BJ (cell line): ENCODE data around the gene GPC4. TPM values are rescaled to one million over a fixed set of nuclear protein-coding genes. Genes with fewer than 3 reads are reported as not detected.

Experiments used
- CTCF ChIA-PET: fragments of 350-600 bp; formaldehyde crosslinking; extraction: SDS; loops from one replicate; lab custom pipeline; 2021; ENCODE audit warnings: antibody characterized with exemption, inconsistent platforms; lab: Yijun Ruan, JAX
- POLR2A ChIA-PET: fragments of 300-600 bp; sonication (Branson Sonifier 250); formaldehyde crosslinking; extraction: SDS; loops from one replicate; lab custom pipeline; 2021; ENCODE audit warnings: antibody characterized with exemption; lab: Charles Lee
- DNase-seq: peaks from one replicate; pipeline ENCODE4 v3.0.0-alpha.2; 2011; ENCODE audit warnings: low read depth
- H3K27me3 ChIP-seq: 2 replicates; pipeline ENCODE4 v1.6.0; 2011; ENCODE audit warnings: low read length; ENCODE audit not compliant: control insufficient read depth, insufficient read depth
- H3K36me3 ChIP-seq: 2 replicates; pipeline ENCODE4 v1.5.1; 2011; ENCODE audit warnings: low read length; ENCODE audit not compliant: control insufficient read depth, insufficient read depth
- H3K4me3 ChIP-seq: 2 replicates; pipeline ENCODE4 v1.5.1; 2011; ENCODE audit warnings: low read depth, mild to moderate bottlenecking, control low read depth, low read length
- polyA plus RNA-seq: library from polyadenylated mRNA; depleted of rRNA; stranded (reverse); fragments of >200 nt; gene quantifications from 2 replicates; pipeline ENCODE4 v1.2.3, GENCODE V29; 2011
- TF ChIP-seq, protein P1 (sequence below): IDR thresholded peaks from 2 replicates; pipeline ENCODE4 v1.5.1; 2011; ENCODE audit warnings: low read depth, mild to moderate bottlenecking, control low read depth, inconsistent platforms, low read length, moderate library complexity; ENCODE audit not compliant: insufficient read depth

Gene GPC4
- polyA plus RNA-seq, 1 experiment = 0.26 TPM

DNA sequence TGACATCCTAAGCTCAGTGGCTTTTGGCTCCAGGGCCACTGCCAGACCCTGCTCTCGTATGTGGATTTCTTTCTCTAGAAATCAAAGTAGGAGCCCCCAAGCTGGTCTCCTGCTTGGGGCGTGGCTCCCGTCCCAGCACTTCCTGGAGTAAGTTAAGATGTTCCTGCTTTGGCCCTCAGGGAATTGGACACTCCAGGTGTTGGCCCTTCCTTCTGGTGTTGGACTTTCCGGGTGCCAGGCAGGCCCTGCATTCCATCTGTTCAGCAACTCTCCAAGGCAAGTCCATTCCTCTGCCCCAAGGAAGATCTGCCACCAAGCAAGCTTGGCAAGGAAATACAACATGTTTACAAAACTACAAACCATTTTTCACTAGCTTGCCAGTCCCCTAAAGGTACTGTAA lies 22.1 kb upstream of the GPC4 start:
- ChIA-PET CTCF (no interaction called here), POLR2A (no interaction called here)
- TF ChIP-seq, protein P1, sequence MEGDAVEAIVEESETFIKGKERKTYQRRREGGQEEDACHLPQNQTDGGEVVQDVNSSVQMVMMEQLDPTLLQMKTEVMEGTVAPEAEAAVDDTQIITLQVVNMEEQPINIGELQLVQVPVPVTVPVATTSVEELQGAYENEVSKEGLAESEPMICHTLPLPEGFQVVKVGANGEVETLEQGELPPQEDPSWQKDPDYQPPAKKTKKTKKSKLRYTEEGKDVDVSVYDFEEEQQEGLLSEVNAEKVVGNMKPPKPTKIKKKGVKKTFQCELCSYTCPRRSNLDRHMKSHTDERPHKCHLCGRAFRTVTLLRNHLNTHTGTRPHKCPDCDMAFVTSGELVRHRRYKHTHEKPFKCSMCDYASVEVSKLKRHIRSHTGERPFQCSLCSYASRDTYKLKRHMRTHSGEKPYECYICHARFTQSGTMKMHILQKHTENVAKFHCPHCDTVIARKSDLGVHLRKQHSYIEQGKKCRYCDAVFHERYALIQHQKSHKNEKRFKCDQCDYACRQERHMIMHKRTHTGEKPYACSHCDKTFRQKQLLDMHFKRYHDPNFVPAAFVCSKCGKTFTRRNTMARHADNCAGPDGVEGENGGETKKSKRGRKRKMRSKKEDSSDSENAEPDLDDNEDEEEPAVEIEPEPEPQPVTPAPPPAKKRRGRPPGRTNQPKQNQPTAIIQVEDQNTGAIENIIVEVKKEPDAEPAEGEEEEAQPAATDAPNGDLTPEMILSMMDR = no peak
- no peak overlapping the region for H3K4me3 ChIP-seq
- H3K27me3 ChIP-seq = no peaks in the 10 kb centered on the region
- DNase-seq = no peak
- H3K36me3 ChIP-seq = no peaks in the 10 kb centered on the region

DNA sequence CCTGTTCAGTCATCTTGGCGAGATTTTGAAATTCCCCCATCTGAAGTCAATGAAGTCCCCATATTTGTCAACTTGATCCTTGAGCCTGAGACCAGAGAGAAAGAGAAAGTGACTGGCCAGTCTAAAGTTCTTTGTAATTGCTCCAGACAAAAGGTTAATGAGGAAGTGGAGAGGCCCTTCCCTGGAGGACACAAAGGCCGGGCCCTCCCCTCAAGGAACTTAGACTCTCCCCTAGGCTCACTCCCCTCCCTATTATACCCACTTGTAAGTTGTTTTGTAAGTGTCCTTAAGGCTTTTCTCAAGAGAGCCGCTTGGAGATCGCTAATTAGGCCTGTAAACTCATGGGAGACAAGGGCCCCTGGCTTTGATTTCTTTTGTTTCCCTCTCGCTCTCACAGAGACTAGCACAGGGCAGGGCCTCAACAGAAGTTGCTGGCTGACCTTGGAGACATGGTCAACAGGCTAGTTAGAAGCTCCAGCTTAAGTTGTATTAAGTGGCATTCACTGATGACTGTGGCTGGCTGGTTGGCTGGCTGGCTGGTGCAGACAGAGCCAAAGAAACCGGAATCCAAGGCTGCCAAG lies 20.3 kb upstream of the GPC4 start:
- CTCF ChIA-PET = no interaction called here
- no peak for DNase-seq
- POLR2A ChIA-PET = no interaction called here
- H3K4me3 ChIP-seq = no peak overlapping the region
- no peaks in the 10 kb centered on the region for H3K27me3 ChIP-seq
- TF ChIP-seq, protein P1 = no peak
- H3K36me3 ChIP-seq = no peaks in the 10 kb centered on the region

DNA sequence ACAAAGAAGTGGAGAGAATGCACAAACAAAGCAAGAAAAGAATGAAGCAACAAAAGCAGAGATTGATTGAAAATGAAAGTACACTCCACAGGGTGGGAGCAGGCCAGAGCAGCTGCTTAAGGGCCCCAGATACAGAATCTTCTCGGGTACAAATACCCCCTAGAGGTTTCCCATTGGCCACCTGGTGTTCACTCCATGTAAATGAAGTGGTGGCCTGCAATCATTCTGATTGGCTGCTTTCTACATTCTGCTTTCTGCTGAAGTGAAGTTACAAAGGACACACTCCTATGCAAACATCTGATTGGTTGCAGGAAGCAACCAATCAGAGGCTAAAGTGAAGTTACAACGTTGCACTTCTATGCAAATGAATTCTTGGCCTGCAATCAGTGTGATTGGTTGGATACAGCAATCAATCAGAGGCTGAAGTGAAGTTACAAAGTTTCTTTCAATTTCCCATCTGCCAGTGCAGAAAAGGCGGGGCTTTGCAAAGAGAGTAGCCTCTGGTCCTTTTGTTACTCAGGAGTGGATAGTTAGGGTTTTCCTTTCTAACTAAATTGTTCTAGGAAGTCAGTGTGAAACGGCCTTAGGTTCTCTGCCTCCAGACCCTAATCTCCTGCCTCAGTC lies 19.0 kb upstream of the GPC4 start:
- Histone ChIP-seq H3K4me3 (no peak overlapping the region), H3K27me3 (no peaks in the 10 kb centered on the region), H3K36me3 (no peaks in the 10 kb centered on the region)
- no peak for DNase-seq
- ChIA-PET POLR2A (no interaction called here), CTCF (no interaction called here)
- TF ChIP-seq, protein P1 = no peak

DNA sequence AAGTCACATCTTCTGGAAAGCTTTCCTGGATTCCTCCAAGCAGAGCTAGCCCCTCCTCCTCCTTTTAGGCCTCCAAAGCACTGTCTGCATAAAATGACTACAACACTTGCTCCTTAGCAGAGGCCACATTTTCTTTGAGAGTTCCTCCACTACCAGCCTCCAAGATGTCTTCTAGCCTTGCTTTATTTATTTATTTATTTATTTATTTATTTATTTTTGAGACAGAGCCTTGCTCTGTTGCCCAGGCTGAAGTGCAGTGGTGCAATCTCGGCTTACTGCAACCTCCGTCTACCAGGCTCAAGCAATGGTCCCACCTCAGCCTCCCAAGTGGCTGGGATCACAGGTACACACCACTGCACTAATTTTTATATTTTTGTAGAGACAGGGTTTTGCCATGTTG lies 4.6 kb upstream of the GPC4 start:
- POLR2A ChIA-PET = no interaction called here
- TF ChIP-seq, protein P1 = no peak
- CTCF ChIA-PET = no interaction called here
- H3K36me3 ChIP-seq = no peaks in the 10 kb centered on the region
- H3K4me3 ChIP-seq = no peak overlapping the region
- no peak for DNase-seq
- peaks cover 3% of the 10 kb centered on the region for H3K27me3 ChIP-seq

DNA sequence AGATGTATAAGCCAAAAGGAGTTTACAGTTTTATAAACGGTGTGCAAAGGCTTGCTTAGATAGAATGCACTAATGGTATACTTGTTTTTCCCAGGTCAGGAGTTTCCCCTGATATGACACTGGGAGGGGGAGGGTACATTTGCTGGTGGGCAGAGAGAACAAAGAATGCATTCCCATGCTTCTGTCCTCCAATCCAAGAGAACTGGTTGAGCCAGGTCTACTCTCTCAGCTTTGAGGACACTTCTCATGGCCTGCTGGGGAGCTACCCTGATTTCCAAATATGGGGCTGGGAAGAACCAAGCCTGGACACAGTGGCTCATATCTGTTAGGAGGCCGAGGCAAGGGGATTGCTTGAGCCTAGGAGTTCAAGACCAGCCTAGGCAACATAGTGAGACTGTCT lies 3.3 kb upstream of the GPC4 start:
- ChIA-PET POLR2A (no interaction called here), CTCF (no interaction called here)
- TF ChIP-seq, protein P1 = no peak
- H3K4me3 ChIP-seq = no peak overlapping the region
- peaks cover 3% of the 10 kb centered on the region for H3K27me3 ChIP-seq
- H3K36me3 ChIP-seq = no peaks in the 10 kb centered on the region
- no peak for DNase-seq
